ENCODE results near the gene TAX1BP3. TPM values are rescaled to one million over a fixed set of nuclear protein-coding genes. Genes with fewer than 3 reads are reported as not detected.

Gene TAX1BP3
- total RNA-seq, 1 experiment from 2014 or later, result 76.3 TPM

- Histone ChIP-seq H3K9ac (ENCODE audit: extremely low read depth, insufficient read length, low read length) (no peak overlapping the region), H3K9me3 (ENCODE audit: control insufficient read depth, low read depth, low read length) (no peaks in the 10 kb centered on the region), H3K79me2 (ENCODE audit: insufficient read depth, low read length) (no peaks in the 10 kb centered on the region), H3K14ac (ENCODE audit: insufficient read depth, low read length) (no peak overlapping the region), H2BK120ac (ENCODE audit: low read depth, low read length, poor library complexity, severe bottlenecking) (no peak overlapping the region), H3K4me1 (ENCODE audit: insufficient read depth, low read length) (no peaks in the 10 kb centered on the region), H4K5ac (ENCODE audit: insufficient read length, low read depth, low read length) (no peak overlapping the region), H3K23me2 (ENCODE audit: insufficient read length, low read depth, low read length, poor library complexity, severe bottlenecking) (no peaks in the 10 kb centered on the region), H3K79me1 (ENCODE audit: insufficient read depth, low read depth, low read length, poor library complexity, severe bottlenecking) (no peaks in the 10 kb centered on the region), H3K4me2 (ENCODE audit: insufficient read depth, insufficient read length, low read length) (no peak overlapping the region), H3K27ac (ENCODE audit: insufficient read length, low read depth, low read length) (no peak overlapping the region), H3K18ac (ENCODE audit: insufficient read length, low read depth, low read length) (no peak overlapping the region), H2BK15ac (ENCODE audit: low read depth, low read length) (no peak overlapping the region), H2BK5ac (ENCODE audit: insufficient read length, low read length) (no peak overlapping the region), H4K20me1 (ENCODE audit: control insufficient read depth, insufficient read depth, insufficient read length) (no peaks in the 10 kb centered on the region), H3K23ac (ENCODE audit: insufficient read length, low read depth, low read length) (no peak overlapping the region), H4K91ac (ENCODE audit: insufficient read length, low read depth, low read length) (no peak overlapping the region), H3K56ac (ENCODE audit: insufficient read length, low read depth, low read length) (no peak overlapping the region), H3K4ac (ENCODE audit: low read depth, low read length) (no peak overlapping the region), H2AK5ac (ENCODE audit: insufficient read length, low read length) (no peak overlapping the region), H3T11ph (ENCODE audit: low read length) (no peak overlapping the region), H4K8ac (replicated peaks; ENCODE audit: insufficient read length, low read depth, low read length) (no peak overlapping the region), H3K27me3 (ENCODE audit: insufficient read depth, low read length) (no peaks in the 10 kb centered on the region), H2AFZ (ENCODE audit: low read length) (no peak overlapping the region), H2BK12ac (ENCODE audit: insufficient read length, low read depth, low read length) (no peak overlapping the region), H2BK20ac (ENCODE audit: low read depth, low read length, poor library complexity, severe bottlenecking) (no peak overlapping the region)
- peaks cover 7 to 8% of the 10 kb centered on the region in 2 experiments for H3K4me1 Mint-ChIP-seq
- H3K9me3 Mint-ChIP-seq, result no peaks in the 10 kb centered on the region
- H3K27ac Mint-ChIP-seq, result no peak overlapping the region
- WGBS (ENCODE audit: extremely low coverage, insufficient read length, low lambda C conversion rate), result no CpG with 5 or more reads among the region's 23 CpGs
- H3K27me3 Mint-ChIP-seq (ENCODE audit: low read depth), result no peaks in the 10 kb centered on the region
- DNase-seq, result peak; percentile 31
- H3K4me3 Mint-ChIP-seq, result no peak overlapping the region
- no peak for TF ChIP-seq CTCF (conservative IDR thresholded peaks at IDR 0.05)
- H3K36me3 Mint-ChIP-seq (ENCODE audit: insufficient read depth in 1 of 3, low read depth in 3 of 3), result peaks cover 7 to 35% (median 10%) of the 10 kb centered on the region in 3 experiments
Observed at GRCh38 chr17:3660311-3660891, 8.0 kb downstream of the TAX1BP3 start.
